Stimulated activated CD8-positive, alpha-beta memory T cell treated with anti-CD3 and anti-CD28 coated beads, Interleukin-4, amount 100 ng/mL, for 24 hours (primary cell): ENCODE results near the gene HINT2.

Source experiments
- DNase-seq: peaks from one replicate; pipeline ENCODE4 v3.0.0-alpha.2; 2020; ENCODE audit warnings: low read depth

Gene HINT2

DNA sequence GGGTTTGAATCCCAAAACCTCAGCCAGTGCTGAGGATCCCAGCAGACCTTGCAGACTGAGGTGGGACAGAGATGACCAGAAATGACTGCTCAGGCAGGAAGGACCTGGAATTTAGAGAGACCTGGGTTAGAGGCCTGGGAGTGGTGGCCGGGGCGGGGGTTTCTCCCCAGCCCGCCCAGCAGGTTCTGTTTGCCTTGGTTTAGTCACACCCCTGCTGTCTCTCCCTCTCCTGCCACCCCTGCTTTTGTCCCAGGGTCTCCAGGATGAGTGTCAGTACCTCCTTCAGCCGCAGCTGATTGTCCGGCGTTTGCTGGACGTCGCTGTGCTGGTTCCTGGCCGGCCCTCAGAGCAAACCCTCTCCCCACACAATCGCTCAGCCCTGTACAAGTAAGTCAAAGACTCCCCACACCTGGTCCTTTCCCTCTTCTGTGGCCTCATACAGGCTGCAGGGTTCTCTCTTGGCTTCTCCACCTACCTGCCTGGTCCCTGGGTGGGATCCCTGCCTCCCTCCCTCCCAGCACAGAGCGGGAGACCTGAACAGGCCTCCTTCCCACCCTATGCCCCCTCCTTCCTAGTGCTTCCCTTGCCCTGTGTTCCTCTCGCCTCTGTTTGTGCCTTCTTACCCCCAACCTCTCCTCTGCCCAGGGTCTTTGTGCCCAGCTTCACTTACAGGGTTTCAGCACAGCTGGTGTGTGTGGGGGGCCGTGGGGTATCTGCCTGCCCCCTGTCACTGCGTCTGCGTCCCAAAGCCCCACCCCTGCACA, 26.2 kb upstream of the HINT2 start:
- DNase-seq: no peak

DNA sequence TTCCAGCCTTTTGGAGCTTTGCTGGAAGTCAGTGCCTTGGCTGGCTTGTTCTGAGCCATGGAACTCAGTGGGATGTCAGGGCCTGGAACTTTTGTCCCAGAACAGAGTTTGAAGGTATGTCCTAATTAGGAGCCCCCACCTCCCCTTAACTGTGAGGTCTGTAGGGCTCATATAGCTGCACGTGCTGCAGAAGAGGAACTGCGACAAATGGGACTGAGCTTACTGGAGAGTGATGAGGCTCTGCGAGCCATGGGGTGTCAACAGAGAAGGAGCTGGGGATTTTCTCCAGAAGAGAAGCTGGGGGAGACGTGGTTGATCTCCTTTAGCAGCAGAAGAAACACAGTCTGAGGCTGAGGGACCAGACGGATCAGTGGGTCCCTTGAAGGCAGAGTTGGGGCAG, 25.1 kb upstream of the HINT2 start:
- no peak for DNase-seq

DNA sequence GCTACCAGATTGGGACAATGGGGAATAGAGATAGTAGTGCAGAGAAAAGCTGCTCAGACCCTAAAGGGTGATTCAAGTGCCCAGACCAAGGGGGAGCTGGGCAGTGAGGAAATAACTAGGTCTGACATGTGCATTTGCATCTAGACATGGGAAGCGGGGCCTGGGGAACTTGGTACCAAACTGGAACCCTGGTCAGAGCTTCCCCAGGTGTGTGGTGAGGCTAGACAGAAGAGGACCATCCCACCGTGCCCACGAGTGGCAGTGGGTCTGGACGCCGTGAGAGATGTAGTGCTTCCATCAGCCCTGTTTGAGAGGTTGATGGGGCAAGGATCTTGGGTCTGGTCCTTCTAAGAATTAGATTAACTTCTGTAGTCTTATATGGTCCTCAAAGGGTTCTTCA, 21.8 kb upstream of the HINT2 start:
- DNase-seq: no peak

DNA sequence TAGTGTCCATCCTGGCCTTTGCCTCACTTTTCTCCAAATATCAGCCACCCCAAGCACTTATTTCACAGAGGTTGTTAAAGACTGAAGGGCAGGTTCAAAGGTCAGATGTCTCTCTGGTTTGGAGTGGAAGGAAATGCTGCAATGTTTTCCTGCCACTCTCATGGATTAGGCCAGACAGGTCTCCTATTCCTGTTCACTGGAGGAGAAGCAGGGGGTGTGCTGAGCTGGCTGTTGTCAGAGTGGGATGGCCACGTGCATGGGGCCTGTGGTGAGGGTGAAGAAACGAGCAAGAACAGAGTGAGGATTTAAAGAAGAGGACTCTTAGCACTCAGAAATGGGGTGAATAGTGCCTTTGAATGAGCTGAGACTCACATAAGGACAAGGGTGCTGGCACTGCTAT, 20.9 kb upstream of the HINT2 start:
- DNase-seq: no peak

DNA sequence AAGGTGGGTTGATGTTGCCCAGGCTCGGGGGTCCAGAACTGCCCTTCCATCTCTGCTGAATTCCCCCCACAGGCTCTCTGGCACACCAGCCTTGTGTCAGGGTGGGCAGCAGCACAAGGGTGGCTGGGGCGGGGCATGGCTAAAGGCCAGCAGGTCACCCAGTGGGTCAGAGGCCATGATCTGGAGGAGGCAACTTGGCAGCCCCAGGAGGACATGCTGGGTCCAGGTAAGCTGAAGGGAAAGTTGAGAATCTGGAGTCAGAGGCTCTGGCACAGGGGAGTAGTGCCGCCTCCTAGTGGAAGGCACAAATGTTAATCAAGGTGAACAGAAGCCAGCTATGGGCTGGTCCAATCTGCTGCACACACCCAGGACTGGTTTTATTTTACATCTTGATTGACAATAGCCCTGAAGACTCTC, 20.4 kb upstream of the HINT2 start:
- DNase-seq: no peak

DNA sequence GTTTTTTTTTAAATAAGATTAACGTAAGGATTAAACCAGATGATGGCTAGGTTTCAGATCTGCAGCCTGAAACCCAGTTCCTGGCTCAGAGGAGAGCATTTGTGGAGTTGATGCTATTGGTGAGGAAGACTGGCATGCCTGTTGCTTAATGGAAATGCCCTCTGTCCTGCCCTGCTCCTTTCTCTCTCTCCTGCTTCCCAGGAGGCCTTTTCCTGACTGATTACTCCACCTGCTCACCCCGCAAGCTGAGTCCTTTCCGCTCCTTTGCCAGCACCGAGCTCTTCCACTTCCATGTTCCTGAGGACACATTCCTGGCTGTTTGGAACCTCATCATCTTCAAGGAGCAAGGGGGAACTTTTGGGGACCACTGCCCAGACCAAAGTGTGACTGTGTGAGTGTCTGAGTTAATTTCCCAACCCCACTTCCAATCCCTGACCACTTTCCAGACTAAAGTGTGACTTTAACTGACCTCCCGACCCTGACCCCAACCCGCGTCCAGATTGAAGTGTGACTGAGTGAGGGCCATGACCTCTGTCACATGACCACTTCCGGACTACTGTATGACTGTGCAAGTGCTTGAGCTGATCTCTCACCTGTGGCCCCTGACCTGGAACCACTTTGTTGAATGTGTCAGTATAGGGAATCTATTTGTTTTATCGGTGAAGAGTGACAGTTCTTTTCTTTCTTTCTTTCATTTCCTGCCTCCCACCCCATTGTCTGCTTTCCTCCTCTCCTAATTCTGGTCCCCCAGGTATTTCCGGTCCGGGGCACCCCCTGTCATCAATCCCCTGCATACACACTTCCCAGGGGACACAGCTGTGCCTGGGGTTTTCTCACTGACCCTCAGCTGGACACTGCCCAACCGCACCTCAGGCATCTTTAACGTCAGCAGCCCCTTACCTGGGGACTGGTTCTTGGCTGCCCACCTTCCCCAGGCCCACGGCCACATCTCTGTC, 19.7 kb upstream of the HINT2 start:
- no peak for DNase-seq

DNA sequence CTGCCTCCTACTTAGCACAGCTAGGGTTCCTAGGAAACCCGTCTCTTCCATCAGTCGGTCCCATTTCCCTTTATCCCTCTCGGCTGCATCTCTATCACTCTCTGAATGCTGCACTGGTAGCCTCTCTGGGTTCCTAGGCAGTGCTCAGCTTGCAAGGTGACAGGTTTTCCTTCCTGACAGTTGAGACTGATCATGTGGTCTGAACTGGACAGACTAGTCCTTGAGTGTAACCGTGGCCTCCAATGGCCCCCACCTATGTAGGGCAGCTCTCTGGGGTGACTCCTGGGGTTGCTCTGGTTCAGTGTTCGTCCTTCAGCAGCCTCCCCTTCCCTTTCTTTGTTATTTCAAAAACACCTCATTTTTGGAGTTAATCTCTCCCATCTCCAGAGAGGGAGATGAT, 18.0 kb upstream of the HINT2 start:
- no peak for DNase-seq

DNA sequence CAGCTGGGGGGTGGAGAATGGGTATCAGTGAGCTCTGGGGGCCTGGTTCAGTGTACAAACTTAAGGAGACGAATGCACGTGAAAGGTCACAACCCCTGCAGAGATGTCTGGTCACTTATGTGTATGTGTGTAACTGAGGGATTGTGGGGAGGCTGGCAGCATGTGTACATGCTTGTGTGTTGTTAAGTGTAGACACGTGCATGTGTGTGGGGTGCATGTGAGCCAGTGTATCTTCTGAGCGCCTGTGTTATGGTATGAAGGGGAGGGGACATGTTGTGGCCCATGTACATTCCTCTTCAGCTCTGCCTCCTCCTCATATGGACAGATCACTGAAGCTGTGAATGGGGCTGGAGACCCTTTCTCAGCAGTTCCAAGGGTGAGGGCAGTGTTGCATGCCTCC, 16.2 kb upstream of the HINT2 start:
- no peak for DNase-seq

DNA sequence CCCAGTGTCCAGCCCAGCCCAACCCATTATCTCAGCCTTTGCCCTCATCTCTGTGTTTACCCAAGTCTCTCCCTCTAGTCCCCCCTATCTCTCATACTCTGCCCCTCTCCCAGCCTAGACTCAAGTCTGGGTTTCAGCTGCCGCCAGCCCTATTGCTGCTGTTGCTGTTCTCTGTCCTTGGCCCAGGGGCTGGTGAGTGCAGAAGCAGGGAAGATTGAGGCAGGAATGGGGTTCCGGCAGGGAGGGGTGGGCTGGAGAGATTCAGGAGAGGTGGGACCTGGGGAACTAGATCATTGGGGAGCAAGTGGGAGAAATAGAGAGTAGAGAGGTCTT, 14.9 kb upstream of the HINT2 start:
- DNase-seq: no peak

DNA sequence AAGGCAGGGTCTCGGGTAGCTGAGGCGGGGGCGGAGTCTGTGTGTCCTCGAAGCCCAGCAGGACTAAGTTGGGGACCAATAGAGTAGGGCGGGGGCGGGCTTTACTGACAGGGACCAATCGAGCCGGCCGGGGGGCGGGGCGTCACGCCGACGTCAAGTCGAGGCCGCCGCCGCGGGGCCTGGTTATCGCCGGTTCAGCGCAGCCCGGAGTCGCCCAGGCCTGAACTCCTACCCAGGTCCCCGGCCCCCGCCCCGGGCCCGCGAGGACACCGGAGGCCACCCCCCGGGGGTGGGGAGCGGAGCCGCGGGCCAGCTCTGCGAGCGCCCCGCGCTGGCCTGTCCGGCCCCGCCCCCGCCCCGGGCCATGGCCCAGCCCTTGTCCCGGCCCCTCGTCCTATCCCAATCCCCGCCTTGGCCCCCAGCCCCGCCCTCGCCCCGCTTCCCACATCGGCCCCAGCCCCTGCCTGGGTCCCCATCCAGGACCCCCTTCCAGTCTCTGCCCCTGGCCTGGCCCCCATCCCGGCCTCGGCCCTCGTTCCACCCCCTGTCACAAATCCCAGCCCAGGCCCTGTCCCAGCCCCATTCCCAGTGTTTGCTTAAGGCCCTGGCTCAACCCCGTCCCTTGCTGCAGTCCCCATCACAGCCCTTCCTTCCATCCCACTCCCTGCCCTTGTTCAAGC, 14.4 kb upstream of the HINT2 start, which contains the start of gene TMEM8B:
TMEM8B (plus strand) TSS at position 145 of the 680 bp plus-strand sequence; CDS start at position 365, 220 bp downstream.
- peak; percentile 93 for DNase-seq

DNA sequence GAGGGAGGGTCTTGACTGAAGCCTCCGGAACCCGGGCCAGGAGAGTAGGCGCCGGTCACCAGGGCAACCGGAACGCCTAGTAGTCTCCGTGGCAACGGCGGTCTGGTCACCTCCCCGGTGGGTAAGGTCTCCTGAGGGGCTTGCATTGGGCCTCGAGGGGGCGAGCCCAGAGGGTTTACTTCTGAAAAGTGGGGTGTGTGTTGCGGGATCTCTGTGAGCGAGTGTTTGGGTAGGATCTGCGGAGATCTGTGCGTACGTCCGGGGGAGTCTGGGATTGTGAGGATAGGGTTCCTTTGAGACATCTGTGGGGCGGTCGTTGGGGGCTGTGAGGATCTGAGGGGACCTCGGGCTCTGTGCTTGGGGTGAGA, 13.9 kb upstream of the HINT2 start, which contains the start of gene FAM221B:
FAM221B (minus strand) TSS at position 17 of the 368 bp plus-strand sequence. CDS start 2,571 bp downstream, outside the sequence.
- DNase-seq: no peak

DNA sequence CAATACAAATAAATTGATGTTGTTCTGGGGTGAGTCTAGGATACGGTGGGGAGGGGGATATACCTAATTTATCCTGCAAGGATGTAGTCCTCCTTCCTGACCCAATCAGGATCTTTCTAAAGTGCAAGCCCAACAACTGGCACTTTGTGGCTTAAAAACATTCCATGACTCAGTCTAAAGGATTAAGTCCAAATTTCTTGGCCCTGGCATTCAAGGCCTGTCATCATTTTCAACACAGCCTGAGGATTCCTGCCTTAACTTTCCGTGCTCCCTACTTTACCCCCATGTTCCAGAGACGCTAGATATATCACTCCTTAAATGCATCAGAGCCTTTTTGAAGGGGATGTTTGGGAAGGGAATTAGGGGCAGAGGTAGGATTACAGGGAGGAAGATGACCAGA, 12.6 kb upstream of the HINT2 start:
- DNase-seq: no peak

DNA sequence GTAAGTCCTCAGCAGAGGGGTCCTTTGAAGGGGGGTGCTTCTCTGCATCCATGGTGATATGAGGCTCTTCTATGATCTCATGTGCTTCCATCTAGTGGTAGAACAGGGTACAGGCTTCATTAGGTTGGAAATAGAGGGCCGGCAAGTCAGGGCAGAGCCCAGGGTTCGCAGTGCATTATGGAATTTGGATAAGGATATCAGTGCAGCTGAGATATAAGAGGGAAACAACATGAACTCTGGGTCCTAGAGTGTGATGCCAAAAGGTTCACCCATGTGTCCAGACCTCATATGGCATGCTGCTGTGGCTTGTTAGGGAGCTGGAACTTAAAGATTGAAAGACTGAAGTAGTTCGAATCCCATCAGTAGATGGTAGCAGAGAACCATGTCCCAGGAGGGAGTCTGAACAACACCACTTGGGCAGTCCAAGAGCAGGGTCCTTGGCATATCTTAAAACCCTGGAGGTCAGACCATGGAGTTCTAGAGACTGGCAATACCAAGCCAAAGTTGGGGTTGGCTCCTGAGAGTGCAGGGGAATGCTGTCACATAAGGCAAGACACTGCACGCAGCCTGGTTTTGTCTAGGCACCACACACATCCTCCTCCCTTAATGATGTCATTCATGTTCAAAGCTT, 11.3 kb upstream of the HINT2 start:
- DNase-seq: no peak

DNA sequence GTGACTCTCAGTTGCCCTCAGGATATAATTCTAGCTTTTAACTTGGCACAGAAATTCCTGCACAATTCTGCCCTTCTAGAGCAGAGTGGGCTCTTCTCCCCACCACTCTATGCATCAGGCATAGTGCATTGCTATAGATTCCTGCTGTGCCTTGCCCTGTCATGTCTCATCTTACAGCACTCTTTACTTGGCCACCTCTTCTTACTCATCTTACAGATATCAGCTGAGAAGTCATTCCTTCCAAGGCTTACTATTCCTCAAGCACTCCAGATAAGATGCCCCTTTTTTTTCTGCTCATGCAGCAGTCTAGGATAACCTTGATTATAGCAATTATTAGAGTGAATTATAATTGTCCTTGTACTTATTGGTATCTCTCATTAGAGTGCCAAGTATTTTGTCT, 8.1 kb upstream of the HINT2 start:
- DNase-seq: no peak

DNA sequence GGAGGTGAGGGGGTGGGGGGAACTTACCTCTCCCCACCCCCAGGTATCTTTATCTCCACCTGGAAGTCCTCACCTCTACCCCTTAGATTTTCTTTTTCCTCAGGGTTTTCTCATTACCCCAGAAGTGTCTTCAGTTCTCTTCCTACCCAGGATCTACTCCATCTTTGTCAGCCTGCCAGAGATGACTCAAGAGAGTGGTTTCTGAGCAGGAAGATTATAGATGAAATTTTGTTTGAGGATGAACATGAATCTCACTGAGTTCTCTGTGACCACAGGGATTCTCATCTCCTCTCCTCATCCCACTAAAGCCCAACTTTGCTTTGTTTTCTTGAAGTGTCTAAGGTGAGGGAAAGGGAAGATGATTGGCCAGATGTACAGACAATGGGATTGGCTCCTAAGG, 5.2 kb upstream of the HINT2 start:
- DNase-seq: no peak

DNA sequence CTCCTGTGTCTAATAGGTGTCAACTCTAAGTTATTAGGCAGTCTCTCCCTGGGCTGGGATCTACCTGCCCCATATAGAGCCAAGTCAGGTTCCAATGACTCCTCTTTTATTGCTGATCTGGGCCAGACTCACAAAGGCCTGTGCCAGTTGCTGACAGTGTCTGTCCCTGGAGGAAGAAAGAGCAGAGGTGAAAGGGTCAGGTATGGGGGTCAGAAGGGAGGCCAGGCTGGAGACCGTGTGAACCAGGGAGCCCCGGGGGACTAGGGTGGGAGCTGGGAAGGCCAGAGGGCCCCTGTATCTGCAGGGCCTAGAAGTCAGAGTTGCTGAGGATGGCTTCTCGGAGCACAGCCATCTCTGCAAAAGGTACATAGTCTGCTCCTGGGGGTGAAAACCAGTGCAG, 3.5 kb upstream of the HINT2 start:
- no peak for DNase-seq

DNA sequence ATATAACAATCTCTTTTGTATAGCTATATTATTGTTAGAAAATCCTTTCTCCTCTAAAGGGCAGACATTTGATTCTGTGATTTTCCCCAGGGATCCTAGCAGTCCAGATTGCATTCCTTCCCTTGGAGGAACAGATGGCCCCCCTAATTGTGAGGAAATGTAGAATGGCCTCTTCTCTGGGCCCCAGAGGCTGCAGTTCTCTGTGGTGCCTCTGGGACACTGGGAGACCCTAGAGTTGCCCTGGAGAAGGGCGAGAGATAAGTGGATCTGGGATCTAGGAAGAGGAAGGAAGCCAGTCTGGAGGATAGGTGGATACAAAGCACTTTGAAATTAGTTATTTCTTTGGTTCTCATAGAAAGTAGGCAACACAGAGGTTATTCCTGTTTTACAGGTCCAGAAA, 1.9 kb upstream of the HINT2 start:
- no peak for DNase-seq

DNA sequence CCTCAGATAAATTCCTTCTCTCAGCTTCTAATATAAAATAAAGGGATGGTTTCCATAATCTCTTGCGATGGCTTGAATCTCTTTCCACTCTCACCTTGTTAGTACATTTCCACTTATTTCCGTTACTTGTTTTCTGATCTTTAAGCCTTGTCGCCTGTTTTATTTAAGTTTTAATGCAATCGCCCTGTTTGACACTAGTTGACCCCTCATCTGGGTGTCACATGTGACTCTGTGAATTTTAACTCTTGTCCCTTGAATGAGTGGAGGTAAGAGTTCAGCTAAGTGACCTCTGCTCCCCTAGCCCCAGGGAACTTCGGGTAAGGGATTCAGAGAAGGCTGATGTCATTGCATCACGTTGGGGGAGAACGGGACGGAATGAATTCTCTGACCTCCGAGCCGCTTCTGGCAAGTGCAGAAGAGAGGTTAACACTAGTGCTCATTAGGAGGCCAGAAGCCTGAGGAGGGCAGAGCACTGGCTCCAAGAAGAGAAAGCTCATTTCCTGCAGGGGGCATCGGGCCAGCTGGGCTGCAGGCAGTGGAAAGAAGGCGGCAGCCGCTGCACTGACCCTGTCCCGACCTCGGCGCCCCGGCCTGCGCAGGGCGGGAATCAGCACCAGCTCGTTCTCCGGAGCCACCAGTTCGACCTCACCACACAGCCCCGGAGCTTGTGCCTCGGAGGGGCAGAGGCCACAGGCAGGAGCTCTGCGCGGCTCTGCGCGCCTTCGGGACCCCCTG, 569 bp downstream of the HINT2 start:
- DNase-seq: peak; percentile 21

DNA sequence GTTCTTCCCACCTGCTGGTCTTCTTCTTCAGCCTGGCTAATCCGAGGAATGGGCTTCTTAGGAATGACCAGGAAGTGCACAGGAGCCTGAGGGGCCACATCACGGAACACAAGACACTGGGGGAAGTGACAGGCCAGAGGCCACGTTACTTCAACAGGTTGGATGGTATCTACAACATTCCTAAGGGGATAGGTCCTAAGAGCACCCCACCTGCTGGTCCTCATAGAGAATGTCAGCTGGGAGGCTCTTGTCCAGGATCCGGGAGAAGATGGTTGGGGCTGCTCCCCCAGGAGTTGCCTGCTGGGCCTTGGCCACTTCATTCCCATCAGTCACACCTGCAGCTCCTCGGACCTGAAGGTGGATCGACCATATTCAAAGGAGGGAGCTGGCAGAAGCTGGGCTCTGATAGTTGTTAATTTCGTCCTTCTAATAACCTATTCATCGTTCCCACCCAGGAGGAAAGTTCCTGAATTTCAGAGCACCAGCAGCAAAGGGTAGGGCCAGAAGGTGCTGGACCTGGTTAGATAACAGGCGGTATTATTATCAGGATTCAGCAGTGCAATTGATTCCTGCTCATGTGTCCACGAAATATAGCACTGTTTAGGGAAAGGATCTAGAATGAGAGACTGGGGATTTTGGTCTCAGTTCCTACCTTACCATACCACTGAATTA, 1.3 kb downstream of the HINT2 start:
- no peak for DNase-seq

DNA sequence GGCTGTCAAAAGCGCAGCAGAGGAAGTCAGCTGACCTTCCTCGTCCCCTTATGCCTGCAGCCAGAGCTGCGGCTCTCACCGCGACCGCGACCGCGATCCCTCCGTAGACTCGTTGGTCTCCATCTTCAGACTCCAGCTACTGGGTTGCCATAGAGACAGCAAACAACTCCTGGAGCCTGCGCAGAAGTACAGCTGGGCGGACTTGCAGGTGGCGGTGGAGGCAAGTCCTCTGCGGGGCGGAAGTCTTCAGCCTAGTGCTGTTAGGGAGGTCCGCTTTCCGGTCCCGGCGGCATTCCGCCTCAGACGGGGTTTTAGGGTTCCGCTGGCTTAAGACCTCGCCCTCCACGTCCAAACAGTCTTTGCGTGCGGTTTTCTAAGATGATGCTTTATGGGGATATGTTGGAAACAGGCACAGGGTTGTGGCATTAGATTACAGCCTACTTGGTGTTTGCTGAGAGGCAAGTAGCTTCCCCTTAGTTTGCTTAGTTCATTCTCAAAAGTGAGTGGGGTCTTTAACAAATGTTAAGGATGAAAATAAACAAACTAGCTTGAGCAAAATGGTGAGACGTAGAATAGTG, 2.7 kb downstream of the HINT2 start, which contains the start of gene SPAG8:
SPAG8 (minus strand) TSS at position 238 of the 578 bp plus-strand sequence; CDS start at position 123, 115 bp downstream.
- peak; percentile 94 for DNase-seq
